ENCODE results near the gene CEMIP. TPM values are rescaled to one million over a fixed set of nuclear protein-coding genes. Genes with fewer than 3 reads are reported as not detected.

The CEMIP gene
- total RNA-seq (ENCODE audit: low replicate concordance) = 0.03 TPM in 1 of 2 replicates, not detected in the other

DNA sequence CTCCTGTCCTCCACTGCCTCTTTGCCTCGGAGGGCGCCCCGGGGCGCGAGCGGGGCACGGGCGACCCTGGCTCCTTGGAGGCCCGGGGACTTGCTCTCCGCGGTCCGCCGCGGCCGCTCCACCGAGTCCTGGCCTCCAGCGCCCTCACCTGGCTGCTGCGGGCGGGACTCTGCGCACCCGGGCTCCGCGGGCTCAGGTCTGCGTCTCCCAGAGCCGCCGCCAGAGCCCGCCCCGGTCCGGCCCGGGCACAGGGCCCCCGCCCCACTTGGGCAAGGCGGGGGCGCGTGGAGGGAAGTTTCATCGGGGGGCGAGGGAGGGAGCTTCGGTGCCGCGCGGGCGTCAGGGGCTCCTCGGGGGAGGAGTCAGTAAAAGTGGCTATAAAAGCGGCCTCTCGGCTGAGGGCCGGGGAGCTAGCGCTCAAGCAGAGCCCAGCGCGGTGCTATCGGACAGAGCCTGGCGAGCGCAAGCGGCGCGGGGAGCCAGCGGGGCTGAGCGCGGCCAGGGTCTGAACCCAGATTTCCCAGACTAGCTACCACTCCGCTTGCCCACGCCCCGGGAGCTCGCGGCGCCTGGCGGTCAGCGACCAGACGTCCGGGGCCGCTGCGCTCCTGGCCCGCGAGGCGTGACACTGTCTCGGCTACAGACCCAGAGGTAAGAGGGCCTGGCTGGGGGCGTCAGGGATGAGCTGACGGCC is at the start of gene CEMIP:
Gene CEMIP (plus strand): TSS at position 407 of the 694 bp plus-strand sequence. CDS start 94,510 bp downstream, outside the sequence.
- H3K27me3 Mint-ChIP-seq (ENCODE audit: insufficient read depth, low read depth) = peaks cover 37% of the 10 kb centered on the region
- no peak within 1 kb of the TSS for H2AFZ ChIP-seq (replicated peaks)
- no peaks in the 10 kb centered on the region for H3K36me3 Mint-ChIP-seq
- peak; percentile 92 for DNase-seq (ENCODE audit: low spot score)
- no peaks in the 10 kb centered on the region for H3K9me3 ChIP-seq (ENCODE audit: low read depth)
- no peaks in the 10 kb centered on the region for H3K36me3 ChIP-seq
- H3K27ac ChIP-seq = no peak within 1 kb of the TSS
- H3K79me2 ChIP-seq (ENCODE audit: low read depth) = no peaks in the 10 kb centered on the region
- H3K4me1 ChIP-seq = peaks cover 9% of the 10 kb centered on the region
- H3K4me1 Mint-ChIP-seq = peaks cover 7% of the 10 kb centered on the region
- no peak for TF ChIP-seq EZH2phosphoT487 (IDR thresholded peaks at IDR 0.05)
- peak; percentile 89 for TF ChIP-seq CTCF (IDR thresholded peaks at IDR 0.05)
- peak; percentile 33 for TF ChIP-seq EZH2 (IDR thresholded peaks at IDR 0.05)
- no peaks in the 10 kb centered on the region for H3K9me3 Mint-ChIP-seq
- peaks cover 6% of the 10 kb centered on the region for H3F3A ChIP-seq (ENCODE audit: low read depth)
- H3K27ac Mint-ChIP-seq = no peak within 1 kb of the TSS
- peak within 1 kb of the TSS; percentile 64 for H3K4me3 ChIP-seq
- H4K20me1 ChIP-seq (ENCODE audit: low read depth) = peaks cover 13% of the 10 kb centered on the region
- peak within 1 kb of the TSS; percentile 97 for H3K4me2 ChIP-seq
- H3K9ac ChIP-seq = no peak within 1 kb of the TSS
- peak within 1 kb of the TSS; percentile 87 for H3K4me3 Mint-ChIP-seq
- peaks cover 68% of the 10 kb centered on the region for H3K27me3 ChIP-seq

GRCh38 chr15:80730387-80730786 is 48.8 kb upstream of the CEMIP start:
- Histone ChIP-seq H3K4me2 (no peak overlapping the region), H3K4me1 (peaks cover 22% of the 10 kb centered on the region), H3K9ac (no peak overlapping the region), H3K79me2 (ENCODE audit: low read depth) (no peaks in the 10 kb centered on the region), H4K20me1 (ENCODE audit: low read depth) (peaks cover 21% of the 10 kb centered on the region), H3K4me3 (no peak overlapping the region), H3K27ac (no peak overlapping the region), H2AFZ (replicated peaks) (no peak overlapping the region), H3K36me3 (no peaks in the 10 kb centered on the region), H3F3A (ENCODE audit: low read depth) (peaks cover 13% of the 10 kb centered on the region), H3K27me3 (no peaks in the 10 kb centered on the region), H3K9me3 (ENCODE audit: low read depth) (no peaks in the 10 kb centered on the region)
- Mint-ChIP-seq H3K9me3 (peaks cover 9% of the 10 kb centered on the region), H3K4me3 (no peak overlapping the region), H3K4me1 (peaks cover 22% of the 10 kb centered on the region), H3K27me3 (ENCODE audit: insufficient read depth, low read depth) (no peaks in the 10 kb centered on the region), H3K36me3 (peaks cover 8% of the 10 kb centered on the region), H3K27ac (no peak overlapping the region)
- DNase-seq (ENCODE audit: low spot score) = no peak
- no peak for TF ChIP-seq EZH2phosphoT487 (IDR thresholded peaks at IDR 0.05)
- no peak for TF ChIP-seq CTCF (IDR thresholded peaks at IDR 0.05)

GRCh38 chr15:80730926-80731325 is 48.2 kb upstream of the CEMIP start:
- H3K9me3 Mint-ChIP-seq = peaks cover 7% of the 10 kb centered on the region
- no peak for DNase-seq (ENCODE audit: low spot score)
- Histone ChIP-seq H2AFZ (replicated peaks) (no peak overlapping the region), H4K20me1 (ENCODE audit: low read depth) (peaks cover 25% of the 10 kb centered on the region), H3K27ac (no peak overlapping the region), H3K4me1 (peaks cover 22% of the 10 kb centered on the region), H3K36me3 (no peaks in the 10 kb centered on the region), H3K79me2 (ENCODE audit: low read depth) (no peaks in the 10 kb centered on the region), H3K4me3 (no peak overlapping the region), H3K4me2 (no peak overlapping the region), H3K9ac (no peak overlapping the region), H3K9me3 (ENCODE audit: low read depth) (no peaks in the 10 kb centered on the region), H3F3A (ENCODE audit: low read depth) (peaks cover 13% of the 10 kb centered on the region), H3K27me3 (no peaks in the 10 kb centered on the region)
- no peak overlapping the region for H3K27ac Mint-ChIP-seq
- peaks cover 8% of the 10 kb centered on the region for H3K36me3 Mint-ChIP-seq
- no peak overlapping the region for H3K4me3 Mint-ChIP-seq
- TF ChIP-seq EZH2phosphoT487 (IDR thresholded peaks at IDR 0.05) (no peak), EZH2 (IDR thresholded peaks at IDR 0.05) (no peak), CTCF (IDR thresholded peaks at IDR 0.05) (no peak)
- peaks cover 23% of the 10 kb centered on the region for H3K4me1 Mint-ChIP-seq
- no peaks in the 10 kb centered on the region for H3K27me3 Mint-ChIP-seq (ENCODE audit: insufficient read depth, low read depth)

All from neural progenitor cell (in vitro differentiated cells).